Epidermal melanocyte (primary cell): Measurements from ENCODE around the gene ELF4.
A peak's percentile ranks its signal among the peaks of the same experiment; 100 is the strongest.

Experiments
- DNase-seq: peaks from one replicate; pipeline ENCODE4 v3.0.0; 2011; ENCODE audit warnings: low spot score; ENCODE audit not compliant: insufficient read length

Gene ELF4

GRCh38 chrX:130051176-130051845 lies 59.0 kb downstream of the ELF4 start:
- DNase-seq = no peak

GRCh38 chrX:130049821-130050220 lies 60.5 kb downstream of the ELF4 start:
- DNase-seq = no peak

- no peak for DNase-seq
Observed at GRCh38 chrX:130048686-130049222, 61.5 kb downstream of the ELF4 start.

- no peak for DNase-seq
Observed at GRCh38 chrX:130047416-130047815, 62.9 kb downstream of the ELF4 start.

- no peak for DNase-seq
Observed at GRCh38 chrX:130039847-130040246, 70.5 kb downstream of the ELF4 start.

GRCh38 chrX:130034178-130034577 lies 76.1 kb downstream of the ELF4 start:
- DNase-seq = no peak

GRCh38 chrX:130032552-130032951 lies 77.7 kb downstream of the ELF4 start:
- no peak for DNase-seq

- DNase-seq = no peak
Observed at GRCh38 chrX:130030826-130031225, 79.5 kb downstream of the ELF4 start.

- no peak for DNase-seq
Observed at GRCh38 chrX:130028196-130028595, 82.1 kb downstream of the ELF4 start.

GRCh38 chrX:130027569-130027968 lies 82.7 kb downstream of the ELF4 start:
- DNase-seq = no peak

- DNase-seq = no peak
Observed at GRCh38 chrX:130025256-130025655, 85.0 kb downstream of the ELF4 start.

GRCh38 chrX:130024127-130024526 lies 86.2 kb downstream of the ELF4 start:
- peak; percentile 31 for DNase-seq

- DNase-seq = no peak
Observed at GRCh38 chrX:130020661-130021324, 89.5 kb downstream of the ELF4 start.

GRCh38 chrX:130018143-130018542 lies 92.2 kb downstream of the ELF4 start:
- no peak for DNase-seq

GRCh38 chrX:130015181-130015580 lies 95.1 kb downstream of the ELF4 start:
- DNase-seq = no peak
